MM.1S (cell line): ENCODE measurements around the gene TRAM2.

Experiments used
- DNase-seq: peaks from one replicate; pipeline ENCODE4 v3.0.0-alpha.2; 2015
- H2AFZ ChIP-seq: fragments of 300-600 bp; sonication (generic); 2 replicates; pipeline ENCODE4 v1.6.0; 2016; ENCODE audit warnings: antibody characterized with exemption, low read length
- H3F3A ChIP-seq: fragments of 300-600 bp; sonication (generic); 2 replicates; pipeline ENCODE4 v1.6.1; 2016; ENCODE audit warnings: mild to moderate bottlenecking, antibody characterized with exemption, low read length, moderate library complexity, mixed read lengths; ENCODE audit not compliant: insufficient read depth
- H3K27ac ChIP-seq: fragments of 300-600 bp; sonication (generic); 2 replicates; pipeline ENCODE4 v1.5.1; 2016; ENCODE audit warnings: mild to moderate bottlenecking, low read length
- H3K27me3 ChIP-seq: fragments of 300-600 bp; sonication (generic); replicated peaks from 2 replicates; pipeline ENCODE4 v1.6.0; 2016; ENCODE audit warnings: low read length; ENCODE audit not compliant: insufficient read depth
- H3K36me3 ChIP-seq: fragments of 300-600 bp; sonication (generic); replicated peaks from 2 replicates; pipeline ENCODE4 v1.6.1; 2016; ENCODE audit warnings: mild to moderate bottlenecking, low read length, mixed read lengths; ENCODE audit not compliant: insufficient read depth
- H3K4me1 ChIP-seq: fragments of 300-600 bp; sonication (generic); 2 replicates; pipeline ENCODE4 v1.6.1; 2016; ENCODE audit warnings: low read length, mixed read lengths
- H3K4me2 ChIP-seq: fragments of 300-600 bp; sonication (generic); 2 replicates; pipeline ENCODE4 v1.6.0; 2016; ENCODE audit warnings: low read depth, low read length
- H3K4me3 ChIP-seq: fragments of 300-600 bp; sonication (generic); 2 replicates; pipeline ENCODE4 v1.5.1; 2016; ENCODE audit warnings: low read length, mixed read lengths
- H3K79me2 ChIP-seq: fragments of 300-600 bp; sonication (generic); 2 replicates; pipeline ENCODE4 v1.6.1; 2016; ENCODE audit warnings: mixed run types, low read length, mixed read lengths
- H3K9ac ChIP-seq: fragments of 300-600 bp; sonication (generic); 2 replicates; pipeline ENCODE4 v1.6.1; 2016; ENCODE audit warnings: low read length, mixed read lengths
- H3K9me2 ChIP-seq: fragments of 300-600 bp; sonication (generic); replicated peaks from 2 replicates; pipeline ENCODE4 v1.6.1; 2016; ENCODE audit warnings: mild to moderate bottlenecking, low read length, mixed read lengths; ENCODE audit not compliant: insufficient read depth
- H3K9me3 ChIP-seq: fragments of 300-600 bp; sonication (generic); replicated peaks from 2 replicates; pipeline ENCODE4 v1.6.1; 2016; ENCODE audit warnings: mild to moderate bottlenecking, low read length, mixed read lengths; ENCODE audit not compliant: insufficient read depth
- H4K20me1 ChIP-seq: fragments of 300-600 bp; sonication (generic); 2 replicates; pipeline ENCODE4 v1.6.1; 2016; ENCODE audit warnings: mild to moderate bottlenecking, low read length, moderate library complexity, mixed read lengths; ENCODE audit not compliant: insufficient read depth
- CTCF ChIP-seq: fragments of 300-600 bp; sonication (generic); IDR thresholded peaks from 2 replicates; pipeline ENCODE4 v1.5.1; 2016; ENCODE audit warnings: antibody characterized with exemption, low read length, mixed read lengths
- EZH2 ChIP-seq: fragments of 300-600 bp; sonication (generic); optimal IDR thresholded peaks from 2 replicates; pipeline ENCODE3; 2017; ENCODE audit warnings: low read depth, mild to moderate bottlenecking, antibody characterized with exemption, low read length, mixed read lengths
- EZH2phosphoT487 ChIP-seq: fragments of 300-600 bp; sonication (generic); IDR thresholded peaks from 2 replicates; pipeline ENCODE4 v1.6.1; 2018; ENCODE audit warnings: antibody characterized with exemption, low read length

Gene TRAM2

GRCh38 chr6:52531396-52531795, 45.5 kb downstream of the TRAM2 start:
- 0 out of 2 replicates have a peak, but pooled peaks cover 9% of the 10 kb centered on the region for H3K36me3 ChIP-seq
- TF ChIP-seq CTCF (no peak), EZH2 (no peak), EZH2phosphoT487 (no peak)
- no peaks in the 10 kb centered on the region for H4K20me1 ChIP-seq
- H3K9ac ChIP-seq = peak overlapping the region; percentile 4; the same call in 1 of the 2 replicates
- H3K4me1 ChIP-seq = peaks cover 78% of the 10 kb centered on the region
- no peaks in the 10 kb centered on the region for H3K9me2 ChIP-seq
- H2AFZ ChIP-seq = no peak overlapping the region
- 0 out of 2 replicates have a peak overlapping the region, but pooled peaks have one; percentile 9 for H3K4me2 ChIP-seq
- peak overlapping the region; percentile 98; the same call in 1 of the 2 replicates for H3K27ac ChIP-seq
- H3K4me3 ChIP-seq = no peak overlapping the region
- no peaks in the 10 kb centered on the region for H3K9me3 ChIP-seq
- no peak for DNase-seq
- H3K27me3 ChIP-seq = no peaks in the 10 kb centered on the region
- H3F3A ChIP-seq = peaks cover 65% of the 10 kb centered on the region
- peaks cover 77% of the 10 kb centered on the region for H3K79me2 ChIP-seq

GRCh38 chr6:52530351-52530750, 46.5 kb downstream of the TRAM2 start:
- no peaks in the 10 kb centered on the region for H3K27me3 ChIP-seq
- no peaks in the 10 kb centered on the region for H4K20me1 ChIP-seq
- no peak for TF ChIP-seq EZH2phosphoT487
- TF ChIP-seq CTCF = no peak
- no peak for TF ChIP-seq EZH2
- peak overlapping the region; percentile 98 for H3K27ac ChIP-seq
- H3K9me3 ChIP-seq = no peaks in the 10 kb centered on the region
- H3K4me1 ChIP-seq = peaks cover 75% of the 10 kb centered on the region
- peaks cover 87% of the 10 kb centered on the region for H3K79me2 ChIP-seq
- H3K36me3 ChIP-seq = 0 out of 2 replicates have a peak, but pooled peaks cover 9% of the 10 kb centered on the region
- DNase-seq = no peak
- H3K4me2 ChIP-seq = peak overlapping the region; percentile 75
- peak overlapping the region; percentile 14; the same call in 1 of the 2 replicates for H3K4me3 ChIP-seq
- no peak overlapping the region for H2AFZ ChIP-seq
- no peaks in the 10 kb centered on the region for H3K9me2 ChIP-seq
- peak overlapping the region; percentile 57 for H3K9ac ChIP-seq
- peaks cover 55% of the 10 kb centered on the region for H3F3A ChIP-seq

- H3K79me2 ChIP-seq = peaks cover 88% of the 10 kb centered on the region
- H3K9me2 ChIP-seq = no peaks in the 10 kb centered on the region
Observed at GRCh38 chr6:52529311-52529710, 47.5 kb downstream of the TRAM2 start.

More at GRCh38 chr6:52529311-52529710, 47.5 kb downstream of the TRAM2 start:
- TF ChIP-seq EZH2 = no peak
- TF ChIP-seq CTCF = no peak
- no peak for TF ChIP-seq EZH2phosphoT487
- H4K20me1 ChIP-seq = no peaks in the 10 kb centered on the region
- H3K27me3 ChIP-seq = no peaks in the 10 kb centered on the region
- H3F3A ChIP-seq = peaks cover 45% of the 10 kb centered on the region
- peak; percentile 92 for DNase-seq
- H3K4me2 ChIP-seq = peak overlapping the region; percentile 75
- peak overlapping the region; percentile 98 for H3K27ac ChIP-seq
- H3K9ac ChIP-seq = peak overlapping the region; percentile 57
- 0 out of 2 replicates have a peak, but pooled peaks cover 5% of the 10 kb centered on the region for H3K36me3 ChIP-seq
- no peaks in the 10 kb centered on the region for H3K9me3 ChIP-seq
- H3K4me1 ChIP-seq = peaks cover 75% of the 10 kb centered on the region
- H2AFZ ChIP-seq = no peak overlapping the region
- H3K4me3 ChIP-seq = peak overlapping the region; percentile 14; the same call in 1 of the 2 replicates
